ENCODE results near the gene NFATC2.

NFATC2 gene

GRCh38 chr20:51385646-51386530, 156.6 kb downstream of the NFATC2 start:
- no peak for DNase-seq (ENCODE audit: low read depth, low spot score)
- H3K27ac ChIP-seq, result no peak overlapping the region

- no peak for DNase-seq (ENCODE audit: low read depth, low spot score)
- no peak overlapping the region for H3K27ac ChIP-seq
Observed at GRCh38 chr20:51384875-51385274, 157.6 kb downstream of the NFATC2 start.

- no peak for DNase-seq (ENCODE audit: low read depth, low spot score)
- H3K27ac ChIP-seq, result no peak overlapping the region
Observed at GRCh38 chr20:51383891-51384510, 158.5 kb downstream of the NFATC2 start.

GRCh38 chr20:51382986-51383821, 159.3 kb downstream of the NFATC2 start:
- no peak overlapping the region for H3K27ac ChIP-seq
- DNase-seq (ENCODE audit: low read depth, low spot score), result no peak

- DNase-seq (ENCODE audit: low read depth, low spot score), result no peak
- H3K27ac ChIP-seq, result no peak overlapping the region
Observed at GRCh38 chr20:51382111-51382985, 160.2 kb downstream of the NFATC2 start.

GRCh38 chr20:51381557-51381956, 161.0 kb downstream of the NFATC2 start:
- no peak overlapping the region for H3K27ac ChIP-seq
- no peak for DNase-seq (ENCODE audit: low read depth, low spot score)

GRCh38 chr20:51380401-51381385, 161.8 kb downstream of the NFATC2 start:
- H3K27ac ChIP-seq, result no peak overlapping the region
- no peak for DNase-seq (ENCODE audit: low read depth, low spot score)

- no peak overlapping the region for H3K27ac ChIP-seq
- no peak for DNase-seq (ENCODE audit: low read depth, low spot score)
Observed at GRCh38 chr20:51379601-51380341, 162.7 kb downstream of the NFATC2 start.

GRCh38 chr20:51378171-51378928, 164.2 kb downstream of the NFATC2 start:
- H3K27ac ChIP-seq, result no peak overlapping the region
- no peak for DNase-seq (ENCODE audit: low read depth, low spot score)

GRCh38 chr20:51377132-51377531, 165.4 kb downstream of the NFATC2 start:
- no peak for DNase-seq (ENCODE audit: low read depth, low spot score)
- H3K27ac ChIP-seq, result no peak overlapping the region

- no peak for DNase-seq (ENCODE audit: low read depth, low spot score)
- H3K27ac ChIP-seq, result no peak overlapping the region
Observed at GRCh38 chr20:51376111-51376510, 166.4 kb downstream of the NFATC2 start.

- H3K27ac ChIP-seq, result no peak overlapping the region
- no peak for DNase-seq (ENCODE audit: low read depth, low spot score)
Observed at GRCh38 chr20:51375561-51375960, 167.0 kb downstream of the NFATC2 start.

- no peak overlapping the region for H3K27ac ChIP-seq
- DNase-seq (ENCODE audit: low read depth, low spot score), result no peak
Observed at GRCh38 chr20:51374961-51375360, 167.6 kb downstream of the NFATC2 start.

GRCh38 chr20:51374456-51374830, 168.1 kb downstream of the NFATC2 start:
- H3K27ac ChIP-seq, result no peak overlapping the region
- no peak for DNase-seq (ENCODE audit: low read depth, low spot score)

GRCh38 chr20:51373713-51374455, 168.6 kb downstream of the NFATC2 start:
- DNase-seq (ENCODE audit: low read depth, low spot score), result no peak
- H3K27ac ChIP-seq, result no peak overlapping the region

GRCh38 chr20:51372966-51373365, 169.6 kb downstream of the NFATC2 start:
- no peak overlapping the region for H3K27ac ChIP-seq
- DNase-seq (ENCODE audit: low read depth, low spot score), result no peak

Data from epithelial cell of prostate (primary cell).